HAP-1 (cell line): ENCODE data around the gene LMTK2.

Source experiments
- DNase-seq, 2 experiments: peaks; one replicate each; pipeline ENCODE4 v3.0.0-alpha.2; 2016 to 2020; ENCODE audit warnings: low spot score in 2 of 2
- H3K27me3 ChIP-seq: fragments of 250-450 bp; sonication (Bioruptor Pico); 2 replicates; pipeline ENCODE4 v1.5.1; 2020; ENCODE audit warnings: low read depth, mild to moderate bottlenecking, moderate library complexity
- H3K36me3 ChIP-seq: fragments of 250-450 bp; sonication (Bioruptor Pico); replicated peaks from 2 replicates; pipeline ENCODE4 v1.5.1; 2020; ENCODE audit warnings: mild to moderate bottlenecking
- H3K4me1 ChIP-seq: fragments of 250-450 bp; sonication (Bioruptor Pico); 2 replicates; pipeline ENCODE4 v1.5.1; 2020; ENCODE audit warnings: mild to moderate bottlenecking
- H3K4me3 ChIP-seq: fragments of 250-450 bp; sonication (Bioruptor Pico); 2 replicates; pipeline ENCODE4 v1.5.1; 2020; ENCODE audit warnings: mild to moderate bottlenecking, moderate library complexity
- H3K9me3 ChIP-seq: fragments of 250-450 bp; sonication (Bioruptor Pico); 2 replicates; pipeline ENCODE4 v1.5.1; 2020; ENCODE audit warnings: mild to moderate bottlenecking, moderate library complexity
- in situ Hi-C: fragments of 300-500 bp; cut with MboI; formaldehyde crosslinking; loops from 3 replicates; pipeline ENCODE4 v1.14.3; 2020; ENCODE audit warnings: low sequenced_read_pairs, inconsistent platforms, mixed read lengths

The LMTK2 gene

GRCh38 chr7:98234429-98235147 is 127.9 kb downstream of the LMTK2 start:
- Histone ChIP-seq H3K4me3 (no peak overlapping the region), H3K9me3 (no peaks in the 10 kb centered on the region), H3K36me3 (no peaks in the 10 kb centered on the region), H3K27me3 (no peaks in the 10 kb centered on the region), H3K4me1 (no peaks in the 10 kb centered on the region)
- in situ Hi-C loops = no loop called here
- DNase-seq = no peak

- in situ Hi-C loops = no loop called here
- H3K9me3 ChIP-seq = no peaks in the 10 kb centered on the region
- H3K36me3 ChIP-seq = no peaks in the 10 kb centered on the region
- no peak overlapping the region for H3K4me3 ChIP-seq
- no peak for DNase-seq
- no peaks in the 10 kb centered on the region for H3K4me1 ChIP-seq
- no peaks in the 10 kb centered on the region for H3K27me3 ChIP-seq
These were observed 129.2 kb downstream of the LMTK2 start for GRCh38 chr7:98235901-98236300.

GRCh38 chr7:98236355-98237185 is 129.9 kb downstream of the LMTK2 start:
- Histone ChIP-seq H3K27me3 (no peaks in the 10 kb centered on the region), H3K4me3 (no peak overlapping the region), H3K4me1 (no peaks in the 10 kb centered on the region), H3K9me3 (no peaks in the 10 kb centered on the region), H3K36me3 (no peaks in the 10 kb centered on the region)
- no peak for DNase-seq
- in situ Hi-C loops = no loop called here

GRCh38 chr7:98238076-98238475 is 131.4 kb downstream of the LMTK2 start:
- Histone ChIP-seq H3K4me3 (no peak overlapping the region), H3K9me3 (no peaks in the 10 kb centered on the region), H3K36me3 (no peaks in the 10 kb centered on the region), H3K4me1 (no peaks in the 10 kb centered on the region), H3K27me3 (no peaks in the 10 kb centered on the region)
- DNase-seq = no peak
- in situ Hi-C loops = no loop called here

- no peaks in the 10 kb centered on the region for H3K36me3 ChIP-seq
- DNase-seq = no peak
- in situ Hi-C loops = no loop called here
- no peaks in the 10 kb centered on the region for H3K27me3 ChIP-seq
- no peaks in the 10 kb centered on the region for H3K9me3 ChIP-seq
- no peak overlapping the region for H3K4me3 ChIP-seq
- H3K4me1 ChIP-seq = no peaks in the 10 kb centered on the region
These were observed 132.3 kb downstream of the LMTK2 start for GRCh38 chr7:98238976-98239375.

- DNase-seq = peak in 1 of 2 experiments; percentile 75
- H3K4me3 ChIP-seq = no peak overlapping the region
- in situ Hi-C loops = no loop called here
- no peaks in the 10 kb centered on the region for H3K27me3 ChIP-seq
- H3K36me3 ChIP-seq = no peaks in the 10 kb centered on the region
- no peaks in the 10 kb centered on the region for H3K9me3 ChIP-seq
- no peaks in the 10 kb centered on the region for H3K4me1 ChIP-seq
These were observed 134.5 kb downstream of the LMTK2 start for GRCh38 chr7:98240961-98241673.

- no peaks in the 10 kb centered on the region for H3K27me3 ChIP-seq
- no peaks in the 10 kb centered on the region for H3K4me1 ChIP-seq
These were observed 135.1 kb downstream of the LMTK2 start for GRCh38 chr7:98241674-98242241.

GRCh38 chr7:98242342-98242741 is 135.7 kb downstream of the LMTK2 start:
- Histone ChIP-seq H3K27me3 (no peaks in the 10 kb centered on the region), H3K4me3 (no peak overlapping the region), H3K36me3 (no peaks in the 10 kb centered on the region), H3K9me3 (no peaks in the 10 kb centered on the region), H3K4me1 (no peaks in the 10 kb centered on the region)
- no peak for DNase-seq
- in situ Hi-C loops = no loop called here

More at GRCh38 chr7:98241674-98242241, 135.1 kb downstream of the LMTK2 start:
- Histone ChIP-seq H3K36me3 (no peaks in the 10 kb centered on the region), H3K9me3 (no peaks in the 10 kb centered on the region), H3K4me3 (no peak overlapping the region)
- DNase-seq = no peak
- in situ Hi-C loops = no loop called here

GRCh38 chr7:98242934-98243333 is 136.3 kb downstream of the LMTK2 start:
- Histone ChIP-seq H3K4me3 (no peak overlapping the region), H3K9me3 (no peaks in the 10 kb centered on the region), H3K36me3 (no peaks in the 10 kb centered on the region), H3K4me1 (no peaks in the 10 kb centered on the region), H3K27me3 (no peaks in the 10 kb centered on the region)
- in situ Hi-C loops = no loop called here
- DNase-seq = no peak

- no peaks in the 10 kb centered on the region for H3K9me3 ChIP-seq
- DNase-seq = no peak
- in situ Hi-C loops = no loop called here
- no peaks in the 10 kb centered on the region for H3K27me3 ChIP-seq
- no peaks in the 10 kb centered on the region for H3K36me3 ChIP-seq
- H3K4me3 ChIP-seq = no peak overlapping the region
- H3K4me1 ChIP-seq = no peaks in the 10 kb centered on the region
These were observed 138.2 kb downstream of the LMTK2 start for GRCh38 chr7:98244871-98245270.

- DNase-seq = no peak
- no peaks in the 10 kb centered on the region for H3K9me3 ChIP-seq
- H3K4me3 ChIP-seq = no peak overlapping the region
- H3K4me1 ChIP-seq = no peaks in the 10 kb centered on the region; the same call in 1 of the 2 replicates
- H3K27me3 ChIP-seq = no peaks in the 10 kb centered on the region
- in situ Hi-C loops = no loop called here
- no peaks in the 10 kb centered on the region for H3K36me3 ChIP-seq
These were observed 141.5 kb downstream of the LMTK2 start for GRCh38 chr7:98248156-98248555.

- Histone ChIP-seq H3K27me3 (no peaks in the 10 kb centered on the region), H3K4me1 (no peaks in the 10 kb centered on the region; the same call in 1 of the 2 replicates), H3K9me3 (no peaks in the 10 kb centered on the region), H3K36me3 (no peaks in the 10 kb centered on the region), H3K4me3 (no peak overlapping the region)
- in situ Hi-C loops = no loop called here
- no peak for DNase-seq
These were observed 142.4 kb downstream of the LMTK2 start for GRCh38 chr7:98249106-98249505.

GRCh38 chr7:98250789-98251188 is 144.1 kb downstream of the LMTK2 start:
- no peaks in the 10 kb centered on the region for H3K27me3 ChIP-seq
- no peak for DNase-seq
- H3K4me3 ChIP-seq = no peak overlapping the region; the same call in 1 of the 2 replicates
- H3K9me3 ChIP-seq = no peaks in the 10 kb centered on the region
- H3K36me3 ChIP-seq = no peaks in the 10 kb centered on the region
- H3K4me1 ChIP-seq = no peaks in the 10 kb centered on the region; the same call in 1 of the 2 replicates
- in situ Hi-C loops = no loop called here
